ENCODE results near the gene ZFP82.
A peak's percentile ranks its signal among the peaks of the same experiment; 100 is the strongest.

Gene ZFP82

GRCh38 chr19:36401475-36401874 is 17.0 kb downstream of the ZFP82 start:
- no peak for DNase-seq (ENCODE audit: low read depth)
- no peak overlapping the region for H3K4me3 ChIP-seq (ENCODE audit: low read length)
- no peak for TF ChIP-seq CTCF (conservative IDR thresholded peaks at IDR 0.05; ENCODE audit: low read depth, low read length)

GRCh38 chr19:36398571-36398970 is 19.9 kb downstream of the ZFP82 start:
- no peak for TF ChIP-seq CTCF (conservative IDR thresholded peaks at IDR 0.05; ENCODE audit: low read depth, low read length)
- H3K4me3 ChIP-seq (ENCODE audit: low read length), result no peak overlapping the region

GRCh38 chr19:36392916-36393673 is 25.3 kb downstream of the ZFP82 start:
- no peak overlapping the region for H3K4me3 ChIP-seq (ENCODE audit: low read length)
- no peak for TF ChIP-seq CTCF (conservative IDR thresholded peaks at IDR 0.05; ENCODE audit: low read depth, low read length)

More at GRCh38 chr19:36398571-36398970, 19.9 kb downstream of the ZFP82 start:
- DNase-seq (ENCODE audit: low read depth), result no peak

GRCh38 chr19:36379510-36379819 is 39.0 kb downstream of the ZFP82 start:
- no peak for TF ChIP-seq CTCF (conservative IDR thresholded peaks at IDR 0.05; ENCODE audit: low read depth, low read length)
- peak overlapping the region; percentile 92 for H3K4me3 ChIP-seq (ENCODE audit: low read length)
- DNase-seq (ENCODE audit: low read depth), result no peak

More at GRCh38 chr19:36392916-36393673, 25.3 kb downstream of the ZFP82 start:
- DNase-seq (ENCODE audit: low read depth), result no peak

GRCh38 chr19:36378625-36379509 is 39.6 kb downstream of the ZFP82 start, which contains the start of gene ZFP14:
TSS of gene ZFP14 (minus strand) at chr19:36379201. CDS start at chr19:36367892, 11,309 bp downstream.
- peak within 1 kb of the TSS; percentile 92 for H3K4me3 ChIP-seq (ENCODE audit: low read length)
- DNase-seq (ENCODE audit: low read depth), result peak; percentile 76
- TF ChIP-seq CTCF (conservative IDR thresholded peaks at IDR 0.05; ENCODE audit: low read depth, low read length), result peak; percentile 37

- TF ChIP-seq CTCF (conservative IDR thresholded peaks at IDR 0.05; ENCODE audit: low read depth, low read length), result no peak
- H3K4me3 ChIP-seq (ENCODE audit: low read length), result peak overlapping the region; percentile 92
- DNase-seq (ENCODE audit: low read depth), result no peak
Observed at GRCh38 chr19:36377541-36378178, 40.8 kb downstream of the ZFP82 start.
